Ishikawa (cell line): ENCODE results near the gene SCN2B.

Experiments used
- CEBPB ChIP-seq: IDR thresholded peaks from 2 replicates; pipeline ENCODE4 v1.6.1; 2012
- CREB1 ChIP-seq: IDR thresholded peaks from 2 replicates; pipeline ENCODE4 v1.6.1; 2012; ENCODE audit warnings: low read depth
- EGR1 ChIP-seq: IDR thresholded peaks from 2 replicates; pipeline ENCODE4 v1.6.1; 2012
- EP300 ChIP-seq: IDR thresholded peaks from 2 replicates; pipeline ENCODE4 v1.6.1; 2012; ENCODE audit warnings: borderline replicate concordance
- NFIC ChIP-seq: IDR thresholded peaks from 2 replicates; pipeline ENCODE4 v1.6.1; 2012
- RAD21 ChIP-seq: IDR thresholded peaks from 2 replicates; pipeline ENCODE4 v1.6.1; 2012; ENCODE audit warnings: low read depth
- TAF1 ChIP-seq: IDR thresholded peaks from 2 replicates; pipeline ENCODE4 v1.6.1; 2012; ENCODE audit warnings: low read depth, mild to moderate bottlenecking
- TCF12 ChIP-seq: IDR thresholded peaks from 2 replicates; pipeline ENCODE4 v1.6.1; 2012; ENCODE audit warnings: low read depth
- TEAD4 ChIP-seq: IDR thresholded peaks from 2 replicates; pipeline ENCODE4 v1.6.1; 2012
- USF1 ChIP-seq: IDR thresholded peaks from 2 replicates; pipeline ENCODE4 v1.6.1; 2012
- YY1 ChIP-seq: IDR thresholded peaks from 2 replicates; pipeline ENCODE4 v1.6.1; 2012; ENCODE audit warnings: low read depth
- TF ChIP-seq, protein P1 (sequence below): IDR thresholded peaks from 2 replicates; pipeline ENCODE4 v1.6.1; 2012
- TF ChIP-seq, protein P2 (sequence below): IDR thresholded peaks from 2 replicates; pipeline ENCODE4 v1.6.1; 2012; ENCODE audit warnings: low read depth, mild to moderate bottlenecking

DNA sequence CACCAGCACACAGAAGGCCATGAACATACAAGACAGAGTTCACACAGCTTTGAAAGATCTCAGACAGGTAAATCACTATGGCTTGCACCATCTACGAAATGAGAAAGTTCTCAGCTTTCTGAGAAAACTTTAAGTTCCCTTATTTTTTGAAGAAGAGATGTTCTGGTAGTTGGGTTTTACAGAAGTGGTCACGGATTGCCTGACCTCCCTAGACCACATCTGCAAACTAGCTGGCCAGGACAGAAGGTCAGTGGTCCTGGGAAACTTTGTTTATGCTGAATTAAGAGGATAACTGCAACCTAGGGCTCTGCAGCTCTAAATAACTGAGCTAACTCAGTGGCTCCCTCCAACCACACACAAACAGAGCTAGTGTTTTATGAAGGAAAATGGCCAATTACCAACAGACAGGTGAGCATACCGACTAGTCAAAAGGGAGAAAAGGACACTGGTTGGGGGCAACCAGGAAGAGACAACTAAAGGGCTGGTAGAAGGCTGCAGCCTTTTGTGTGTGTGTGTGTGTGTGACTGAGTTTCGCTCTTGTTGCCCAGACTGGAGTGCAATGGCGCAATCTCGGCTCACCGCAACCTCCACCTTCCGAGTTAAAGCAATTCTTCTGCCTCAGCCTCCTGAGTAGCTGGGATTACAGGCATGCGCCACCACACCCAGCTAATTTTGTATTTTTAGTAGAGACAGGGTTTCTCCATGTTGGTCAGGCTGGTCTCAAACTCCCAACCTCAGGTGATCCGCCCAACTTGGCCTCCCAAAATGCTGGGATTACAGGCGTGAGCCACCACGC is 8.5 kb upstream of the SCN2B start:
- TF ChIP-seq NFIC (no peak), EP300 (no peak), RAD21 (no peak), TEAD4 (no peak), CEBPB (no peak), YY1 (no peak), USF1 (no peak), TAF1 (no peak), TCF12 (no peak), EGR1 (no peak), CREB1 (no peak)
- TF ChIP-seq, protein P1, sequence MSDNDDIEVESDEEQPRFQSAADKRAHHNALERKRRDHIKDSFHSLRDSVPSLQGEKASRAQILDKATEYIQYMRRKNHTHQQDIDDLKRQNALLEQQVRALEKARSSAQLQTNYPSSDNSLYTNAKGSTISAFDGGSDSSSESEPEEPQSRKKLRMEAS = no peak
- TF ChIP-seq, protein P2, sequence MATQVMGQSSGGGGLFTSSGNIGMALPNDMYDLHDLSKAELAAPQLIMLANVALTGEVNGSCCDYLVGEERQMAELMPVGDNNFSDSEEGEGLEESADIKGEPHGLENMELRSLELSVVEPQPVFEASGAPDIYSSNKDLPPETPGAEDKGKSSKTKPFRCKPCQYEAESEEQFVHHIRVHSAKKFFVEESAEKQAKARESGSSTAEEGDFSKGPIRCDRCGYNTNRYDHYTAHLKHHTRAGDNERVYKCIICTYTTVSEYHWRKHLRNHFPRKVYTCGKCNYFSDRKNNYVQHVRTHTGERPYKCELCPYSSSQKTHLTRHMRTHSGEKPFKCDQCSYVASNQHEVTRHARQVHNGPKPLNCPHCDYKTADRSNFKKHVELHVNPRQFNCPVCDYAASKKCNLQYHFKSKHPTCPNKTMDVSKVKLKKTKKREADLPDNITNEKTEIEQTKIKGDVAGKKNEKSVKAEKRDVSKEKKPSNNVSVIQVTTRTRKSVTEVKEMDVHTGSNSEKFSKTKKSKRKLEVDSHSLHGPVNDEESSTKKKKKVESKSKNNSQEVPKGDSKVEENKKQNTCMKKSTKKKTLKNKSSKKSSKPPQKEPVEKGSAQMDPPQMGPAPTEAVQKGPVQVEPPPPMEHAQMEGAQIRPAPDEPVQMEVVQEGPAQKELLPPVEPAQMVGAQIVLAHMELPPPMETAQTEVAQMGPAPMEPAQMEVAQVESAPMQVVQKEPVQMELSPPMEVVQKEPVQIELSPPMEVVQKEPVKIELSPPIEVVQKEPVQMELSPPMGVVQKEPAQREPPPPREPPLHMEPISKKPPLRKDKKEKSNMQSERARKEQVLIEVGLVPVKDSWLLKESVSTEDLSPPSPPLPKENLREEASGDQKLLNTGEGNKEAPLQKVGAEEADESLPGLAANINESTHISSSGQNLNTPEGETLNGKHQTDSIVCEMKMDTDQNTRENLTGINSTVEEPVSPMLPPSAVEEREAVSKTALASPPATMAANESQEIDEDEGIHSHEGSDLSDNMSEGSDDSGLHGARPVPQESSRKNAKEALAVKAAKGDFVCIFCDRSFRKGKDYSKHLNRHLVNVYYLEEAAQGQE = no peak
